Endothelial cell of umbilical vein (primary cell): ENCODE results near the gene PLXDC2. TPM values are rescaled to one million over a fixed set of nuclear protein-coding genes. Genes with fewer than 3 reads are reported as not detected.

Experiments used
- BruUV-seq: library from RNA; stranded (reverse); fragments of 400-500 nt; replicated peaks from 2 replicates; lab custom pipeline; 2021; lab: Mats Ljungman, UMichigan
- CTCF ChIA-PET: fragments of 300-600, 350-600 bp; sonication (Branson Sonifier 250); formaldehyde crosslinking; loops from one replicate; lab custom pipeline; 2021; ENCODE audit warnings: antibody characterized with exemption, inconsistent platforms; lab: Charles Lee
- POLR2A ChIA-PET: fragments of 300-600, 350-600 bp; sonication (Branson Sonifier 250); formaldehyde crosslinking; loops from one replicate; lab custom pipeline; 2021; ENCODE audit warnings: antibody characterized with exemption, inconsistent platforms; lab: Charles Lee
- DNase-seq: peaks from one replicate; pipeline ENCODE4 v3.0.0-alpha.2; 2011; ENCODE audit warnings: low read depth, low spot score
- FAIRE-seq: peaks from 2 replicates; lab custom pipeline; 2011; peaks lifted over from hg19 to GRCh38; lab: Jason Lieb, UNC
- H2AFZ ChIP-seq: 2 replicates; pipeline ENCODE4 v1.6.0; 2012; ENCODE audit warnings: low read depth, low read length, control low read depth, inconsistent platforms
- H3K27ac ChIP-seq: 2 replicates; pipeline ENCODE4 v1.5.1; 2011; ENCODE audit warnings: low read depth, mild to moderate bottlenecking, control low read depth, low read length, moderate library complexity; ENCODE audit not compliant: insufficient read depth
- H3K27me3 ChIP-seq, 2 experiments: 2 replicates each; pipeline versions ENCODE4 v1.6.0 to v1.6.1; 2011; ENCODE audit warnings: low read length in 2 of 2, mixed read lengths in 1 of 2; ENCODE audit not compliant: control insufficient read depth in 2 of 2, insufficient read depth in 2 of 2
- H3K36me3 ChIP-seq, 2 experiments: 2 replicates in 1 of 2; 3 replicates in 1 of 2; pipeline ENCODE4 v1.5.1; 2011; ENCODE audit warnings: low read length in 2 of 2, mild to moderate bottlenecking in 1 of 2, moderate library complexity in 1 of 2; ENCODE audit not compliant: control insufficient read depth in 2 of 2, insufficient read depth in 2 of 2; ENCODE audit errors: extremely low read depth in 1 of 2
- H3K4me1 ChIP-seq: 3 replicates; pipeline ENCODE4 v1.5.1; 2011; ENCODE audit warnings: mild to moderate bottlenecking, low read length; ENCODE audit not compliant: control insufficient read depth, insufficient read depth; ENCODE audit errors: extremely low read depth
- H3K4me2 ChIP-seq: 2 replicates; pipeline ENCODE4 v1.6.1; 2011; ENCODE audit warnings: low read length, control low read depth, mixed read lengths; ENCODE audit not compliant: insufficient read depth
- H3K4me3 ChIP-seq, 3 experiments: fragments of 200-600 bp in 1 of 3; sonication (generic), shearing (Covaris generic) in 1 of 3; replicated peaks in 1 of 3; 2 replicates each; pipeline ENCODE4 v1.5.1; 2011 to 2016; ENCODE audit warnings: control low read depth in 3 of 3, low read length in 3 of 3, mild to moderate bottlenecking in 2 of 3, inconsistent platforms in 1 of 3, low read depth in 1 of 3, moderate library complexity in 1 of 3; ENCODE audit not compliant: insufficient read depth in 1 of 3
- H3K79me2 ChIP-seq: 2 replicates; pipeline ENCODE4 v1.6.0; 2012; ENCODE audit warnings: low read length, inconsistent platforms; ENCODE audit not compliant: control insufficient read depth, insufficient read depth
- H3K9ac ChIP-seq: replicated peaks from 2 replicates; pipeline ENCODE3; 2011; ENCODE audit warnings: low read length, control low read depth; ENCODE audit not compliant: insufficient read depth; ENCODE audit errors: extremely low read depth
- H3K9me1 ChIP-seq: replicated peaks from 3 replicates; pipeline ENCODE4 v1.6.0; 2011; ENCODE audit warnings: mild to moderate bottlenecking, low read length; ENCODE audit not compliant: control insufficient read depth, insufficient read depth; ENCODE audit errors: extremely low read depth
- H3K9me3 ChIP-seq: replicated peaks from 2 replicates; pipeline ENCODE4 v1.5.1; 2012; ENCODE audit warnings: low read length, inconsistent platforms; ENCODE audit not compliant: control insufficient read depth, insufficient read depth
- H4K20me1 ChIP-seq: replicated peaks from 2 replicates; pipeline ENCODE3; 2011; ENCODE audit warnings: mild to moderate bottlenecking, low read length; ENCODE audit not compliant: control insufficient read depth, insufficient read depth; ENCODE audit errors: extremely low read depth
- EZH2 ChIP-seq: IDR thresholded peaks from 2 replicates; pipeline ENCODE4 v1.6.1; 2012; ENCODE audit warnings: borderline replicate concordance, low read depth, mild to moderate bottlenecking, moderate library complexity, low read length, inconsistent platforms; ENCODE audit not compliant: severe bottlenecking
- FOS ChIP-seq: IDR thresholded peaks from 2 replicates; pipeline ENCODE4 v1.6.1; 2011; ENCODE audit warnings: mild to moderate bottlenecking, low read length, moderate library complexity, borderline replicate concordance; ENCODE audit not compliant: insufficient read depth
- GATA2 ChIP-seq: IDR thresholded peaks from 2 replicates; pipeline ENCODE4 v1.7.0; 2011; ENCODE audit warnings: low read depth, mild to moderate bottlenecking, moderate library complexity, mixed read lengths, low read length; ENCODE audit not compliant: insufficient read length, insufficient read depth
- JUN ChIP-seq: IDR thresholded peaks from 2 replicates; pipeline ENCODE4 v1.6.1; 2011; ENCODE audit warnings: borderline replicate concordance, low read depth; ENCODE audit not compliant: insufficient read length, insufficient read depth
- MAX ChIP-seq: IDR thresholded peaks from 2 replicates; pipeline ENCODE4 v1.6.1; 2011; ENCODE audit not compliant: insufficient read depth, insufficient read length
- MYC ChIP-seq: IDR thresholded peaks from one replicate; pipeline ENCODE4 v1.6.1; 2011; ENCODE audit warnings: mild to moderate bottlenecking, low read depth, low read length
- POLR2A ChIP-seq: IDR thresholded peaks from 2 replicates; pipeline ENCODE4 v1.6.1; 2012; ENCODE audit warnings: low read depth, mild to moderate bottlenecking, control low read depth, low read length
- POLR2AphosphoS5 ChIP-seq: IDR thresholded peaks from 2 replicates; pipeline ENCODE4 v1.6.1; 2012; ENCODE audit warnings: low read depth, mild to moderate bottlenecking, control low read depth, low read length, moderate library complexity; ENCODE audit not compliant: insufficient read depth
- dilution Hi-C: fragments of 300-500 bp; cut with MboI; formaldehyde crosslinking; loops from one replicate; pipeline ENCODE4 v1.15.0; 2019; ENCODE audit warnings: low sequenced_read_pairs; ENCODE audit not compliant: extremely low pct_ligation_motif_present
- intact Hi-C: fragments of 100-400 bp; cut with micrococcal nuclease; formaldehyde crosslinking; loops from one replicate; pipeline ENCODE4 v1.10.0; 2022
- polyA plus RNA-seq, 4 experiments: library from polyadenylated mRNA; depleted of rRNA in 3 of 4; stranded (reverse) in 3 of 4; unstranded in 1 of 4; fragments of >200 nt; gene quantifications; 2 replicates each; pipeline versions ENCODE4 v1.2.1 to v1.2.3, GENCODE V29; 2011 to 2012; ENCODE audit warnings: missing spikeins in 1 of 4
- total RNA-seq: library from RNA; stranded (reverse); gene quantifications from 2 replicates; pipeline ENCODE4 v1.2.3, GENCODE V29; 2021
- TF ChIP-seq, protein P1 (sequence below), 2 donors: IDR thresholded peaks; 1 replicate in 1 of 2; 2 replicates in 1 of 2; pipeline ENCODE4 v1.5.1; 2011; ENCODE audit warnings: low read length in 2 of 2, mild to moderate bottlenecking in 2 of 2, moderate library complexity in 2 of 2, control low read depth in 1 of 2, inconsistent platforms in 1 of 2, low read depth in 1 of 2; ENCODE audit not compliant: insufficient read depth in 1 of 2; ENCODE audit errors: extremely low read depth in 1 of 2

Gene PLXDC2
- total and polyA plus RNA-seq, 2 donors (not counting 3 experiments of a cell fraction or from before 2014, with no cell fraction given) = 0.32 to 1.2 TPM

DNA sequence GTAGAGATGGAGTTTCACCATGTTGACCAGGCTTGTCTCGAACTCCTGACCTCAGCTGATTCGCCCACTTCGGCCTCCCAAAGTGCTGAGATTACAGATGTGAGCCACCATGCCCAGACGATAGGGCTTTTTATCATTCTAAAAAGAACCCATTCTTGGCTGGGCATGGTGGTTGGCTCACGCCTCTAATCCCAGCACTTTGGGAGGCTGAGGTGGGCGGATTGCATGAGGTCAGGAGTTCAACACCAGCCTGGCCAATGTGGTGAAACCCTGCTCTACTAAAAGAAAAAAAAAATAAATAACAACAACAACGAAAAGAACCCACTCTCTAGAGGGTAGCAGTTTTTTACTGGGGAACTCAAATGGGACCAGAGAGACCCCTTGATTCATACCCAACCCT lies 112.7 kb downstream of the PLXDC2 start:
- Histone ChIP-seq H2AFZ (no peak overlapping the region), H3K4me3 (no peak overlapping the region), H4K20me1 (no peaks in the 10 kb centered on the region), H3K79me2 (no peaks in the 10 kb centered on the region), H3K9me1 (no peaks in the 10 kb centered on the region), H3K4me2 (no peak overlapping the region), H3K9ac (no peak overlapping the region), H3K9me3 (no peaks in the 10 kb centered on the region), H3K27ac (no peak overlapping the region), H3K36me3 (no peaks in the 10 kb centered on the region), H3K4me1 (peaks cover 27% of the 10 kb centered on the region), H3K27me3 (no peaks in the 10 kb centered on the region)
- DNase-seq = no peak
- POLR2A ChIA-PET = no interaction called here
- no peak for FAIRE-seq
- no TSS peak for BruUV-seq
- CTCF ChIA-PET = no interaction called here
- TF ChIP-seq EZH2 (no peak), JUN (no peak), MAX (no peak), GATA2 (no peak), MYC (no peak), POLR2A (no peak), FOS (no peak), POLR2AphosphoS5 (no peak)
- TF ChIP-seq, protein P1, sequence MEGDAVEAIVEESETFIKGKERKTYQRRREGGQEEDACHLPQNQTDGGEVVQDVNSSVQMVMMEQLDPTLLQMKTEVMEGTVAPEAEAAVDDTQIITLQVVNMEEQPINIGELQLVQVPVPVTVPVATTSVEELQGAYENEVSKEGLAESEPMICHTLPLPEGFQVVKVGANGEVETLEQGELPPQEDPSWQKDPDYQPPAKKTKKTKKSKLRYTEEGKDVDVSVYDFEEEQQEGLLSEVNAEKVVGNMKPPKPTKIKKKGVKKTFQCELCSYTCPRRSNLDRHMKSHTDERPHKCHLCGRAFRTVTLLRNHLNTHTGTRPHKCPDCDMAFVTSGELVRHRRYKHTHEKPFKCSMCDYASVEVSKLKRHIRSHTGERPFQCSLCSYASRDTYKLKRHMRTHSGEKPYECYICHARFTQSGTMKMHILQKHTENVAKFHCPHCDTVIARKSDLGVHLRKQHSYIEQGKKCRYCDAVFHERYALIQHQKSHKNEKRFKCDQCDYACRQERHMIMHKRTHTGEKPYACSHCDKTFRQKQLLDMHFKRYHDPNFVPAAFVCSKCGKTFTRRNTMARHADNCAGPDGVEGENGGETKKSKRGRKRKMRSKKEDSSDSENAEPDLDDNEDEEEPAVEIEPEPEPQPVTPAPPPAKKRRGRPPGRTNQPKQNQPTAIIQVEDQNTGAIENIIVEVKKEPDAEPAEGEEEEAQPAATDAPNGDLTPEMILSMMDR (IDR thresholded peaks at IDR 0.05; ENCODE audit: extremely low read depth in 1 of 2, insufficient read depth in 1 of 2, low read depth in 1 of 2, low read length in 2 of 2) = no peak
- intact Hi-C loops (no loop called here), dilution Hi-C loops (no loop called here)
